ENCODE measurements around the gene CBFA2T3. TPM values are rescaled to one million over a fixed set of nuclear protein-coding genes. Genes with fewer than 3 reads are reported as not detected.
A peak's percentile ranks its signal among the peaks of the same experiment; 100 is the strongest.

Gene CBFA2T3
- total and polyA plus RNA-seq, 2 donors, result 11.2 to 19.1 TPM

DNA sequence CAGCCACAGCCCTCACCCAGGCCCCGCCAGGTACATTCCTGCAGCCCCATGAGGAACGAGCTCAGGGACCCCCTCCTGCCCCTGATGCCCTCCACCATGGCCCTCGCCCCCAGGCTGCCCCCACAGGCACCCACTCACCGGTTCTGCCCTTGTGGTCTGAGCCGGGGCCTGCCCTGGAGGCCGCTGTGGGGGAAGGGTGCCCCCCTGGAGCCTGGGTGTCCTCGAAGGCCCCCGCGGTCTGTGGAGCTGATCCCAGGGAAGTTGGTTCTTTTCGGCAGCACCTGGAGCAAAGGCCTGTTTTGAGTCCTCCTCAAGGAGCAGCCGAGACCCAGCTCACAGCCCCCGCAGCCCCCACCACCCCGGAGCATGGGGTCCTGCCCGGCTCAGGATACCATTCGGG is 112.9 kb downstream of the CBFA2T3 start:
- H3K27ac ChIP-seq (ENCODE audit: low read depth in 1 of 2, low read length in 1 of 2), result no peak overlapping the region
- H3K4me1 ChIP-seq (ENCODE audit: control insufficient read depth in 2 of 2, insufficient read depth in 2 of 2, low read length in 2 of 2), result no peaks in the 10 kb centered on the region
- peaks cover 0 to 1% of the 10 kb centered on the region in 2 donors for H3K9me3 ChIP-seq (ENCODE audit: control insufficient read depth in 2 of 2, insufficient read depth in 1 of 2, low read length in 1 of 2)
- 95% methylated on average over 15 of the region's 15 CpGs for WGBS
- peaks cover 0 to 9% of the 10 kb centered on the region in 2 donors for H3K27me3 ChIP-seq (ENCODE audit: control insufficient read depth in 2 of 2, insufficient read depth in 1 of 2, low read length in 1 of 2)
- no peak for DNase-seq (ENCODE audit: low read depth in 6 of 9, low spot score in 9 of 9)
- H3K36me3 ChIP-seq (ENCODE audit: control insufficient read depth in 2 of 2, insufficient read depth in 2 of 2, low read length in 1 of 2), result peaks cover 28 to 39% of the 10 kb centered on the region in 2 donors
- no peak overlapping the region for H3K4me3 ChIP-seq (ENCODE audit: low read length in 2 of 2)

DNA sequence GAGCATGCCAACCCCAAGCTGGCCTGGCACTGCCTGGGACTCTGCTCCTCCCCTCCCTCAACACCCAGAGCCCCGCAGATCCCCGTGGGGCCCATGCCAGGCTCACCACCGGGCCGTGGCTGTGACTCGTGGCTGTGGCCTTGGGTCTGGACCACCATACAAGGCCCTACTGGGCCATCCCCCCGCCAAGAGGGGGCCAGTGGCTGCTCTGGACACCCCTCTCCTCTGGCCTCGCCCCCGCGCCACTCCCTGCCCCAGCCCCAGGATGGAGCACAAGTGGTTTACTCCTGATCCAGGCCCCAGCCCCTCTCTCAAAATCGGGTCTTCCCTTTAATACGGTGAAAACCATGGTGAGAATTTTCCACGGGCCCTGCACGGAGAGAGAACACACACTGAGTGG is 113.6 kb downstream of the CBFA2T3 start:
- no peak for DNase-seq (ENCODE audit: low read depth in 6 of 9, low spot score in 9 of 9)
- Histone ChIP-seq H3K4me1 (ENCODE audit: control insufficient read depth in 2 of 2, insufficient read depth in 2 of 2, low read length in 2 of 2) (peaks cover 1 to 2% of the 10 kb centered on the region in 2 donors), H3K9me3 (ENCODE audit: control insufficient read depth in 2 of 2, insufficient read depth in 1 of 2, low read length in 1 of 2) (no peaks in the 10 kb centered on the region), H3K4me3 (ENCODE audit: low read length in 2 of 2) (no peak overlapping the region), H3K36me3 (ENCODE audit: control insufficient read depth in 2 of 2, insufficient read depth in 2 of 2, low read length in 1 of 2) (peaks cover 34 to 39% of the 10 kb centered on the region in 2 donors), H3K27ac (ENCODE audit: low read depth in 1 of 2, low read length in 1 of 2) (no peak overlapping the region), H3K27me3 (ENCODE audit: control insufficient read depth in 2 of 2, insufficient read depth in 1 of 2, low read length in 1 of 2) (peaks cover 0 to 4% of the 10 kb centered on the region in 2 donors)
- 95% methylated on average over 13 of the region's 13 CpGs for WGBS

DNA sequence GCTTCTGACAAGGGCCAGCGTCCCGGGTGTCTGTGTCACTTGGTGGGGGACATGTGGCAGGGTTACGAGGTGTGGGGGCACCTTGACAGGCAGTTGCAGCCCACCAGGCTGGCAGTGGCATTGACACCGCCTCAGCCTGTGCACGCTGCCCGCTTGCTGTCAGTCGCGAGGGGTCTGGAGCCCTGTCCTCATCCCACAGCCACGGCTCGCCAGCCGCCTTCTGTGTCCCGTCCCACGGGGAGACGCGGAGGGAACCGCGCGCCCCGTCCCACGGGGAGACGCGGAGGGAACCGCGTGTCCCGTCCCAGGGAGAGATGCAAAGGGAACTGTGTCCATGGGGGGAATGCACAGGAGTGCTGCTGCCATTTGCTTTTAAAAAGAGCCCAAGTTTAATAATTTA is 114.0 kb downstream of the CBFA2T3 start:
- H3K36me3 ChIP-seq (ENCODE audit: control insufficient read depth in 2 of 2, insufficient read depth in 2 of 2, low read length in 1 of 2), result peaks cover 34 to 39% of the 10 kb centered on the region in 2 donors
- WGBS, result 94% methylated on average over 25 of the region's 25 CpGs
- DNase-seq (ENCODE audit: low read depth in 6 of 9, low spot score in 9 of 9), result no peak
- H3K4me3 ChIP-seq (ENCODE audit: low read length in 2 of 2), result no peak overlapping the region
- no peak overlapping the region for H3K27ac ChIP-seq (ENCODE audit: low read depth in 1 of 2, low read length in 1 of 2)
- no peaks in the 10 kb centered on the region for H3K9me3 ChIP-seq (ENCODE audit: control insufficient read depth in 2 of 2, insufficient read depth in 1 of 2, low read length in 1 of 2)
- H3K4me1 ChIP-seq (ENCODE audit: control insufficient read depth in 2 of 2, insufficient read depth in 2 of 2, low read length in 2 of 2), result peaks cover 5 to 6% of the 10 kb centered on the region in 2 donors
- H3K27me3 ChIP-seq (ENCODE audit: control insufficient read depth in 2 of 2, insufficient read depth in 1 of 2, low read length in 1 of 2), result peaks cover 0 to 4% of the 10 kb centered on the region in 2 donors

DNA sequence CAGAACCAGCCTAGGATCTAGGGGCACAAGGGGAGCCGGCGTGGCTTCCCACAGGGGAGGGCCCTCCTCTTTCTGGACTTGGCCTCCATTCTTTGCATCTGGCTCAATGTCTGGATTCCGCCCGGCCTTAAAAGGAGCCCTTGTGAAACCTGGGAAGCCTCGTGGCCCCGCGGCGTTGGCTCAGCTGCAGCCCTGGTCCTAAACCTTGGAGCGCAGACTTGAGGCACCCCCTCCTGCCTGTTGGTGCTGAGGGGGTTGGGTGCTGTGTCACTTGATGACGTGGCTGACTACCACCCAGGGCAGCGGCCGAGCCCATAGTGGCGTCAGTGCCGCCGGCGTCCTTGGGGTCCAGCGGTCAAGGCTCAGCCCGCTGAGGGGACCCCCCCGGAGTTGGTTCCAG is 115.6 kb downstream of the CBFA2T3 start:
- WGBS, result 97% methylated on average over 19 of the region's 19 CpGs
- H3K27me3 ChIP-seq (ENCODE audit: control insufficient read depth in 2 of 2, insufficient read depth in 1 of 2, low read length in 1 of 2), result no peaks in the 10 kb centered on the region
- H3K4me3 ChIP-seq (ENCODE audit: low read length in 2 of 2), result no peak overlapping the region
- peaks cover 34 to 39% of the 10 kb centered on the region in 2 donors for H3K36me3 ChIP-seq (ENCODE audit: control insufficient read depth in 2 of 2, insufficient read depth in 2 of 2, low read length in 1 of 2)
- no peaks in the 10 kb centered on the region for H3K9me3 ChIP-seq (ENCODE audit: control insufficient read depth in 2 of 2, insufficient read depth in 1 of 2, low read length in 1 of 2)
- no peak overlapping the region for H3K27ac ChIP-seq (ENCODE audit: low read depth in 1 of 2, low read length in 1 of 2)
- H3K4me1 ChIP-seq (ENCODE audit: control insufficient read depth in 2 of 2, insufficient read depth in 2 of 2, low read length in 2 of 2), result peaks cover 9 to 12% of the 10 kb centered on the region in 2 donors
- no peak for DNase-seq (ENCODE audit: low read depth in 6 of 9, low spot score in 9 of 9)

DNA sequence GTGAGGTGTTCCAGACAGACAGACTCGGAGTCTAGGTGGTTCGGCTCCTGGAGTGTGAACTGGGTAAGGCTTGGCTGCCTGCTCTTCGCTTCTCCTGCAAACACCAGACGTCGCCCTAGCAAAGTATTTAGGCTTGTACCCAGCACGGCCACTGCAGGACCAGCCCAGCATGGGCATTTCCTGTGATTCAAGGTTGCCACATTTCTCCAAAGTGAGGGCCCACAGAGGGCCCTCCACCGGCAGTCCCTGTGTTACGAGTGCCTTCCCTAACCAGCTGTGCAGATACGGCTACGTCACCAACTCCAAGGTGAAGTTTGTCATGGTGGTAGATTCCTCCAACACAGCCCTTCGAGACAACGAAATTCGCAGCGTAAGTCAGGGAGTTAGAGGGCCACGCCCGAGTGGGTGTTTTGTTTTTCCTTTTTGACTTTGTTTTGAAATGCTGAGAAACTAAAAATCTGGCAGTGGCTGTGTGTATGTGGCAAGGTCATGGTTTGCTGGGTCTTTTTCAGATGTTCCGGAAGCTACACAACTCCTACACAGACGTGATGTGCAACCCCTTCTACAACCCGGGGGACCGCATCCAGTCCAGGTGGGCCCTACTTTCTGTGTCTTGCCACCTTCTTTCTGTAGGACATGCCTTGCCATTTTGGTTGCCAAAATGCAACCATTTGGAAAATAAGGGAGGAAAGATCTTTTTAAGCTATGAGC is 117.5 kb downstream of the CBFA2T3 start:
- Histone ChIP-seq H3K36me3 (ENCODE audit: control insufficient read depth in 2 of 2, insufficient read depth in 2 of 2, low read length in 1 of 2) (peaks cover 34 to 39% of the 10 kb centered on the region in 2 donors), H3K9me3 (ENCODE audit: control insufficient read depth in 2 of 2, insufficient read depth in 1 of 2, low read length in 1 of 2) (no peaks in the 10 kb centered on the region), H3K4me3 (ENCODE audit: low read length in 2 of 2) (no peak overlapping the region), H3K27me3 (ENCODE audit: control insufficient read depth in 2 of 2, insufficient read depth in 1 of 2, low read length in 1 of 2) (no peaks in the 10 kb centered on the region), H3K27ac (ENCODE audit: low read depth in 1 of 2, low read length in 1 of 2) (no peak overlapping the region), H3K4me1 (ENCODE audit: control insufficient read depth in 2 of 2, insufficient read depth in 2 of 2, low read length in 2 of 2) (peaks cover 17 to 30% of the 10 kb centered on the region in 2 donors)
- 97% methylated on average over 20 of the region's 20 CpGs for WGBS
- DNase-seq (ENCODE audit: low read depth in 6 of 9, low spot score in 9 of 9), result no peak

DNA sequence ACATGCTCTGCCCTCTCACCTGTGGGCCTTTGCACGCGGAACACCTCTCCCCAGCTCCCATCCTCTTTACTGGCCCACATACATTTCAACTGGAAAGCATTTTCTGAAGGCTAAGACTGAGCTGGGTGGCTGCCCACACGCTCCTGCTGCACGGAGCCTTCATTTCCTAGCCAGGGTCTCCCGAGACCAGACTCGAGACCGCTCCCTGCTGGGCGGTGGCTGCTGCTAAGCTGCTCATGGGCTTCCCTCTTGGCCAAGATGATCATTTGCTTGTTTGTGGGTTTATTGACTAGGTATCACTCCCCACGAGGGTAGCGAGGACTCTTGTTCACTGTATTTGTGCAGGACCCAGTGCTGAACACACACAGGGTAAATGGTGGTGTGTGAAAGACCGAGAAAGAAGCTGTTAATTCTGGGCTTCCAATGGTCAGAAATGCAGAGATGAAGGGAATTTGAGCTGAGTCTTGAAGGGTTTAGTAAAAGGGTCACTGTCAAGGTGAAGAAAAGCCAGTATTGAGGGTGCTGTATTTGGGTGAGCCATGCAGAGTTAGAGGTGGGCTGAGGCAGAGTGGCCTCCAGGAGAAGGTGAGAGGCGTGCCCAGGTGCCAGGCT is 119.2 kb downstream of the CBFA2T3 start:
- Histone ChIP-seq H3K4me3 (ENCODE audit: low read length in 2 of 2) (peak overlapping the region; percentile 94 to 98), H3K27me3 (ENCODE audit: control insufficient read depth in 2 of 2, insufficient read depth in 1 of 2, low read length in 1 of 2) (no peaks in the 10 kb centered on the region), H3K9me3 (ENCODE audit: control insufficient read depth in 2 of 2, insufficient read depth in 1 of 2, low read length in 1 of 2) (peaks cover 0 to 3% of the 10 kb centered on the region in 2 donors), H3K36me3 (ENCODE audit: control insufficient read depth in 2 of 2, insufficient read depth in 2 of 2, low read length in 1 of 2) (peaks cover 33 to 34% of the 10 kb centered on the region in 2 donors), H3K4me1 (ENCODE audit: control insufficient read depth in 2 of 2, insufficient read depth in 2 of 2, low read length in 2 of 2) (peaks cover 17 to 33% of the 10 kb centered on the region in 2 donors), H3K27ac (ENCODE audit: low read depth in 1 of 2, low read length in 1 of 2) (no peak overlapping the region)
- DNase-seq (ENCODE audit: low read depth in 6 of 9, low spot score in 9 of 9), result peak in 8 of 9 donors; percentile 33 to 77 (median 53)
- 15% methylated on average over 12 of the region's 12 CpGs for WGBS

DNA sequence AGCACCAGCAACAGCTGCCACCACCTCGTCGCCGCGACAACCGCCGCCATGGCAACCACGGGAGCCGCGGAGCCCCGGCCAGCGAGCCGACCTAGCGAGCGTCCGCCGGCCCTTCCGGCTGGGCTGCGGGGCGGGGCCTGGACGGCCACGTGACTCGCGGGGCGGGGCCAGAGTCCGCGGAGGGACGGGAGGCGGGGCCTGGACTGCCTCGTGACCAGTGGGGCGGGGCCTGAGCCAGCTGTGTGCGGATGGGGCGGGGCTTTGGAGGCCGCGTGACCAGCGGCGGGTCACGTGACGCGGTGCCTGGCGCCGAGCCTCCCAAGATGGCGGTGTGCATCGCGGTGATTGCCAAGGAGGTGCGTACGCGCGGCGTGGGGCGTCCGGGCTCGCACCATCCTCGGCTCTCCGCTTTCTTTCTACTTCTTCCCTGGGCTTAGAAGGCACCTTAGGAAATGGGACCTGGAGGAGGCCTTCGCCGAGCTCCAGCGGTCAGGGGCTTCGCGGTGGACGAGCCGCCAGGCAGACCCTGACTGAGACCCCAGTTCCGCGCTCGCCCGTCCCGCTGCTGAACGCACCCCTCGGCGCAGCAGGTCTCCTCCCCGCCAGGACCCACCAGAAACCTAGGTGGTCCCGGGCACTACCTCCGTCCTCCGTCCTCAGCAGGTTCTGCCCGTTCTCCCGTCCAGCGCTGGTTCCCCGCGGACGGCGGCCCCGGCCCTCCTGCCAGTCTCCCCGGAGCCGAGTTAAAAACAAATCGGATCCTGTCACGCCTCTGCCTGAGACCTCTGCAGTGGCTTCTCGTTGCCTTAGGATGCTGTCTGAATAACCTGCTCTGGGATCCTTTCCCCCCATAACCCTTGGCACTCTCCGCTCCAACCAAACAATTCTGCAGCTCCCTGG is 119.9 kb downstream of the CBFA2T3 start, which contains the start of the genes GALNS and TRAPPC2L:
Gene GALNS, minus strand, starts transcription at position 120 of the 900 bp plus-strand sequence. Its CDS starts 70 bp downstream, at position 50.
Gene TRAPPC2L, plus strand, starts transcription at position 300 of the 900 bp plus-strand sequence. Its CDS starts 24 bp downstream, at position 324.
- peak; percentile 72 to 97 (median 92) for DNase-seq (ENCODE audit: low read depth in 6 of 9, low spot score in 9 of 9)
- Histone ChIP-seq H3K4me3 (ENCODE audit: low read length in 2 of 2) (peak within 1 kb of the TSS; percentile 94 to 98), H3K27me3 (ENCODE audit: control insufficient read depth in 2 of 2, insufficient read depth in 1 of 2, low read length in 1 of 2) (no peaks in the 10 kb centered on the region), H3K4me1 (ENCODE audit: control insufficient read depth in 2 of 2, insufficient read depth in 2 of 2, low read length in 2 of 2) (peaks cover 17 to 33% of the 10 kb centered on the region in 2 donors), H3K9me3 (ENCODE audit: control insufficient read depth in 2 of 2, insufficient read depth in 1 of 2, low read length in 1 of 2) (peaks cover 0 to 3% of the 10 kb centered on the region in 2 donors), H3K27ac (ENCODE audit: low read depth in 1 of 2, low read length in 1 of 2) (peak within 1 kb of the TSS in 1 of 2 donors; percentile 88), H3K36me3 (ENCODE audit: control insufficient read depth in 2 of 2, insufficient read depth in 2 of 2, low read length in 1 of 2) (peaks cover 27 to 28% of the 10 kb centered on the region in 2 donors)
- WGBS, result under 1% methylated on average over 87 of the region's 87 CpGs

DNA sequence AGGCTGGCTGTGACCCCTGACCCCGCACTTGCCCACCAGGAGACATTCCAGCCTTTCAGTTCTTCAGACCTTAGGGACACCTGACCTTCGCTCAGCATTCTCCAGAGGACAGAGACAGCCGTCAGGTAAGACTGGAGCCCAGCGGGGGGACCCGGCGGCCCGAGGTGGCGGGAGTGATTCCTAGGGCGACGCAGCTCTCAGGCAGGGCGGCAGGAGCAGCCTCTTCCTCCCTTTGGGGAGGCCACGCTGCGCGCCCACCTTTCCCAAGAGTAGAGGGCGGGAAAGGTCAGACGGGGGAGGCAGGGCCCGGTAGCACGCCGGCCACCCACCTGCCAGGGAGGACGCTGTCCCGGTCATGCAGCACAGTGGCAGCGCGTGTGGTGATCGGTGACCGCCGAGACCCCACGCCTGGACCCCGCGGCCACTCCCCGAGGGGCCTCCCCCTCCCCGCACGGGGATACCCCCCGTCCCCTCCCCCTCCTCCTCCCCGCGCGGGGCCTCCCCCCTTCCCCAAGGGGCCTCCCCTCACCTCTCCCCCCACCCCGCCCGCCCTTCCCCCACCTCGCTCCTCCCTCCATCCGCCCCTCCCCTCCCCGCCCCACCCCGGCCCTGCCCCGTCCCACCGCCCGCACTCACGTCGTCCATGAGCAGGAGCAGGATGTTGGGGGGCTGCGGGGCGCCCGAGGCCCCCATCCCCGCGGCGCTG is 120.7 kb downstream of the CBFA2T3 start:
- H3K36me3 ChIP-seq (ENCODE audit: control insufficient read depth in 2 of 2, insufficient read depth in 2 of 2, low read length in 1 of 2), result peaks cover 19 to 28% of the 10 kb centered on the region in 2 donors
- peaks cover 17 to 33% of the 10 kb centered on the region in 2 donors for H3K4me1 ChIP-seq (ENCODE audit: control insufficient read depth in 2 of 2, insufficient read depth in 2 of 2, low read length in 2 of 2)

More for the DNA sequence above, 120.7 kb downstream of the CBFA2T3 start:
- H3K9me3 ChIP-seq (ENCODE audit: control insufficient read depth in 2 of 2, insufficient read depth in 1 of 2, low read length in 1 of 2), result peaks cover 0 to 3% of the 10 kb centered on the region in 2 donors
- peak overlapping the region; percentile 34 to 94 for H3K4me3 ChIP-seq (ENCODE audit: low read length in 2 of 2)
- 36% methylated on average over 46 of the region's 53 CpGs for WGBS
- no peaks in the 10 kb centered on the region for H3K27me3 ChIP-seq (ENCODE audit: control insufficient read depth in 2 of 2, insufficient read depth in 1 of 2, low read length in 1 of 2)
- H3K27ac ChIP-seq (ENCODE audit: low read depth in 1 of 2, low read length in 1 of 2), result peak overlapping the region in 1 of 2 donors; percentile 88
- DNase-seq (ENCODE audit: low read depth in 6 of 9, low spot score in 9 of 9), result peak in 1 of 9 donors; percentile 13

Measured in thymus (tissue), 11 donors.